Body of pancreas (tissue), 4 donors: Measurements from ENCODE around the gene LYST. TPM values are rescaled to one million over a fixed set of nuclear protein-coding genes. Genes with fewer than 3 reads are reported as not detected.

Experiments used
- ATAC-seq: fragments of 150-250 bp; one replicate; pipeline ENCODE4 v1.9.1; 2016
- DNase-seq, 4 donors: peaks; one replicate each; pipeline ENCODE4 v3.0.0-alpha.2; 2019
- H3K27ac ChIP-seq, 4 donors: fragments of 200-600 bp; sonication (generic); 1 replicate in 3 of 4; 2 replicates in 1 of 4; pipeline versions ENCODE4 v1.5.1 to v1.6.1; 2016 to 2019; ENCODE audit warnings: mild to moderate bottlenecking in 1 of 4, mixed read lengths in 1 of 4, moderate library complexity in 1 of 4
- H3K27me3 ChIP-seq, 2 donors: fragments of 200-600 bp; sonication (generic); one replicate each; pipeline ENCODE4 v1.6.0; 2016; ENCODE audit warnings: mild to moderate bottlenecking in 1 of 2
- H3K36me3 ChIP-seq, 2 donors: fragments of 200-600 bp; sonication (generic); replicated peaks in 1 of 2; 2 replicates each; pipeline ENCODE4 v1.5.1; 2016; ENCODE audit warnings: low read depth in 2 of 2; ENCODE audit not compliant: insufficient read depth in 1 of 2
- H3K4me1 ChIP-seq: fragments of 200-600 bp; sonication (generic); one replicate; pipeline ENCODE4 v1.6.0; 2016
- H3K4me3 ChIP-seq, 2 donors: fragments of 200-600 bp; sonication (generic); 1 replicate in 1 of 2; 2 replicates in 1 of 2; pipeline ENCODE4 v1.5.1; 2016 to 2019
- H3K9me3 ChIP-seq, 3 donors: fragments of 200-600 bp; sonication (generic); 1 replicate in 2 of 3; 2 replicates in 1 of 3; pipeline ENCODE4 v1.5.1; 2016
- POLR2A ChIP-seq, 3 donors: fragments of 450-650 bp; IDR thresholded peaks; one replicate each; pipeline ENCODE4 v1.6.1; 2016; ENCODE audit warnings: antibody characterized with exemption in 3 of 3, mild to moderate bottlenecking in 2 of 3
- WGBS, 2 donors: methylation state at CpG; one replicate each; pipeline ENCODE4 v1.1.5; 2017; 5-methylcytosine and 5-hydroxymethylcytosine counted together
- intact Hi-C: fragments of 100-400 bp; cut with DNase I; formaldehyde crosslinking; loops from one replicate; pipeline ENCODE4 v1.15.1; 2023
- total RNA-seq, 2 donors: library from RNA; depleted of rRNA; stranded (reverse); fragments of >200 nt; gene quantifications; one replicate each; pipeline ENCODE4 v1.1.0, GENCODE V29; 2016
- TF ChIP-seq, protein P1 (sequence below), 7 experiments: fragments of 450-650 bp in 4 of 7; fragments of 200-600 bp in 3 of 7; sonication (generic) in 3 of 7; IDR thresholded peaks; one replicate each; pipeline ENCODE4 v1.5.1; 2016 to 2019; ENCODE audit warnings: antibody characterized with exemption in 7 of 7

Gene LYST
- total RNA-seq, 2 donors from 2014 or later = 16.5 to 21.0 TPM

GRCh38 chr1:235671992-235672391 is 194.7 kb downstream of the LYST start:
- no peak overlapping the region for H3K4me3 ChIP-seq
- 94 to 100% methylated on average over 1 of the region's 1 CpG for WGBS, 2 donors
- DNase-seq (no peak), ATAC-seq (no peak)
- H3K9me3 ChIP-seq = peaks cover 0 to 15% (median 0%) of the 10 kb centered on the region in 3 donors
- TF ChIP-seq, protein P1, sequence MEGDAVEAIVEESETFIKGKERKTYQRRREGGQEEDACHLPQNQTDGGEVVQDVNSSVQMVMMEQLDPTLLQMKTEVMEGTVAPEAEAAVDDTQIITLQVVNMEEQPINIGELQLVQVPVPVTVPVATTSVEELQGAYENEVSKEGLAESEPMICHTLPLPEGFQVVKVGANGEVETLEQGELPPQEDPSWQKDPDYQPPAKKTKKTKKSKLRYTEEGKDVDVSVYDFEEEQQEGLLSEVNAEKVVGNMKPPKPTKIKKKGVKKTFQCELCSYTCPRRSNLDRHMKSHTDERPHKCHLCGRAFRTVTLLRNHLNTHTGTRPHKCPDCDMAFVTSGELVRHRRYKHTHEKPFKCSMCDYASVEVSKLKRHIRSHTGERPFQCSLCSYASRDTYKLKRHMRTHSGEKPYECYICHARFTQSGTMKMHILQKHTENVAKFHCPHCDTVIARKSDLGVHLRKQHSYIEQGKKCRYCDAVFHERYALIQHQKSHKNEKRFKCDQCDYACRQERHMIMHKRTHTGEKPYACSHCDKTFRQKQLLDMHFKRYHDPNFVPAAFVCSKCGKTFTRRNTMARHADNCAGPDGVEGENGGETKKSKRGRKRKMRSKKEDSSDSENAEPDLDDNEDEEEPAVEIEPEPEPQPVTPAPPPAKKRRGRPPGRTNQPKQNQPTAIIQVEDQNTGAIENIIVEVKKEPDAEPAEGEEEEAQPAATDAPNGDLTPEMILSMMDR (IDR thresholded peaks at IDR 0.05) = no peak
- TF ChIP-seq POLR2A (IDR thresholded peaks at IDR 0.05) = no peak
- no peaks in the 10 kb centered on the region for H3K27me3 ChIP-seq
- intact Hi-C loops = no loop called here
- no peaks in the 10 kb centered on the region for H3K4me1 ChIP-seq
- peaks cover 0 to 8% of the 10 kb centered on the region in 2 donors for H3K36me3 ChIP-seq
- no peak overlapping the region for H3K27ac ChIP-seq

- no peak for ATAC-seq
- WGBS, 2 donors = 95 to 98% methylated on average over 8 of the region's 8 CpGs
Measured at GRCh38 chr1:235670157-235670776, 196.4 kb downstream of the LYST start.

GRCh38 chr1:235669277-235669676 is 197.4 kb downstream of the LYST start:
- Histone ChIP-seq H3K9me3 (peaks cover 0 to 15% (median 0%) of the 10 kb centered on the region in 3 donors), H3K4me1 (no peaks in the 10 kb centered on the region), H3K27me3 (no peaks in the 10 kb centered on the region), H3K36me3 (peaks cover 0 to 8% of the 10 kb centered on the region in 2 donors), H3K4me3 (no peak overlapping the region), H3K27ac (no peak overlapping the region)
- WGBS, 2 donors = 88 to 100% methylated on average over 3 of the region's 3 CpGs
- ATAC-seq = no peak
- no peak for DNase-seq
- TF ChIP-seq, protein P1 (IDR thresholded peaks at IDR 0.05) = no peak
- TF ChIP-seq POLR2A (IDR thresholded peaks at IDR 0.05) = no peak
- intact Hi-C loops = no loop called here

More at GRCh38 chr1:235670157-235670776, 196.4 kb downstream of the LYST start:
- Histone ChIP-seq H3K36me3 (peaks cover 0 to 8% of the 10 kb centered on the region in 2 donors), H3K9me3 (peaks cover 0 to 15% (median 0%) of the 10 kb centered on the region in 3 donors), H3K4me3 (no peak overlapping the region), H3K4me1 (no peaks in the 10 kb centered on the region), H3K27me3 (no peaks in the 10 kb centered on the region), H3K27ac (no peak overlapping the region)
- no peak for DNase-seq
- no peak for TF ChIP-seq POLR2A (IDR thresholded peaks at IDR 0.05)
- TF ChIP-seq, protein P1 (IDR thresholded peaks at IDR 0.05) = no peak
- intact Hi-C loops = no loop called here

DNA sequence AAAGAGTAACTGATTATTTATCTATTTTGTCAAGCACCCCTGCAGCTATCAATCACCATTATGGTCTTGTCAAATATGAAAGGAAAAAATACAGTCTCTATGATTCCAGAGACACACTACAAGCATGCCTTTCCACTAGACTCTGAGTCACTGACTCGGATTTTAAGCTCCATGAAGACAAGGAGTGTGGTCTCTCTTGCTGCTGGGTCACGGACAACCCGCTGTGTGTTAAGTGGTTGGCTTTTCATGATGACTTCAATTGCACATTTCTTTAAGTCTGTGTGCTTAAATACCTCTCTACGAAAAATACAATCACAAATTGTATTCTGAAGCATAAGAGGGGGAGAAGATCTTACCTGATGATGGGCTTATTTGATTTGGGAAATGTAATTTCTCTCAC is 203.1 kb downstream of the LYST start:
- TF ChIP-seq, protein P1 (IDR thresholded peaks at IDR 0.05) = no peak
- Histone ChIP-seq H3K36me3 (peaks cover 0 to 7% of the 10 kb centered on the region in 2 donors), H3K4me1 (no peaks in the 10 kb centered on the region), H3K27ac (no peak overlapping the region), H3K27me3 (no peaks in the 10 kb centered on the region), H3K9me3 (no peaks in the 10 kb centered on the region), H3K4me3 (no peak overlapping the region)
- ATAC-seq (no peak), DNase-seq (no peak)
- intact Hi-C loops = no loop called here
- 90 to 92% methylated on average over 4 of the region's 4 CpGs for WGBS, 2 donors

DNA sequence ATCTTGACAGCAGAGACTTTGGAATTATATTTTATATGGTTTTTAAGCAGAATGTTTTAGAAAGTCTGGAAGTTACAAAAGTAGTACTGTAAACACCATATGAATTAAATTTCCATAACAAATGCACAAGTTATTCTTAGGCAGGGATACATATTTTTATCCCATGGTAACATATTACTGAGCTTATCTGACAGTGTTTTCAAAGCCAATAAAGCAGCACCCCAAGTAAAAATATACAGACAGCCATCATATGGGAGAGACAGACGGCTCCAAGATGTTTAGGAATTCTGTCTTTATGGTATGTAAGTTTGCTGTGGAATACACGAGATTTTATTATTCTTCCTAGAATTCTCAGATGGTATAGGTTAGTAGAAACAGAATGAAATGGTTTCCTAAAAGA is 205.1 kb downstream of the LYST start:
- intact Hi-C loops = no loop called here
- TF ChIP-seq, protein P1 (IDR thresholded peaks at IDR 0.05) = no peak
- TF ChIP-seq POLR2A (IDR thresholded peaks at IDR 0.05) = no peak
- 70 to 84% methylated on average over 2 of the region's 2 CpGs for WGBS, 2 donors

More for the DNA sequence above, 205.1 kb downstream of the LYST start:
- ATAC-seq (no peak), DNase-seq (no peak)
- Histone ChIP-seq H3K4me3 (no peak overlapping the region), H3K9me3 (no peaks in the 10 kb centered on the region), H3K36me3 (peaks cover 0 to 7% of the 10 kb centered on the region in 2 donors), H3K27me3 (no peaks in the 10 kb centered on the region), H3K27ac (no peak overlapping the region), H3K4me1 (no peaks in the 10 kb centered on the region)
